ENCODE measurements around the gene KCNAB3. TPM values are rescaled to one million over a fixed set of nuclear protein-coding genes. Genes with fewer than 3 reads are reported as not detected.

The KCNAB3 gene
- total RNA-seq, 1 donor from 2014 or later, result 0.38 TPM

DNA sequence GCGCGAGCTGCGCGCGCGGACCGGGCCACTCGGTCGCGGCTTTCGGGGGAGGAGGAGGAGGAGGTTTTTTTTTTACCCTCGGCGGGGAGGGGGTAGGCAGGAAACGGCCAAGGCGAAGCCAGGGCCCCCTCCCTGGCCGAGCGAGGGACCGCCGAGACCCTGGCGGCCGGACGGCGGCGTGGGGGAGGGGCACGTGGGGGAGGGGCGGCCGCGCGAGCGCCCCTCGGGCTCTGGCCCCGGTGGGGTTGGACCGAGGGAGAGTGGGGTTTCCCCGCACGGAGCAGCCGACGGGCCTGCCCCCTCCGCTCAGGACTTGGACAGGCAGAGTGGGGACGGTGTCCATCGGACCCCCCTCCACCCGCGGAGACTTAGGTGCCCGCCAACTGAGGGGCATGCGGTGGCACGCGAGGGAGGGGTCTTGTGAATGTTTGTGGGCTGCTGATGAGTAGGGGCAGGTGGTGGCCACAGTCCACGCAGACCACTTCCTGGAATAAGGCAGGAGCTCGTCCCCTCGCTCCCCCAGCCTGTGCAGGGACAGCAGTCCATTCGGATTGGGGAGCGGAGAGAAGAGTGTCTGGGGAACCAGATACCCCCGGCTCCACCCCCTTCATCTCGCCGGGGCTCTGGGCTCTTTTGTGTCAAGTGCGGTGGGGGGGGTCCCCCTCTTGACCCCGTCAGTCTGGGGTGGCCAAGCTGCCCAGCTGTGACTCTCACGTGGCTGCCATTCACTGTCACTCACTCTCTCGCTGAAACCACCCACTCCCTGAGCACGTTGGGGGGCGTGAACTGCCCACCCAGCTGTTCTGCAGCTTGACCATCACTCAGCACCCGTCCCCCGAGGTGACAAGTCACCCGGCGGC, 44.1 kb downstream of the KCNAB3 start:
- ATAC-seq (ENCODE audit: poor library complexity) (no peak), DNase-seq (peak; percentile 61)
- intact Hi-C loops (cut with DNase I), result no loop called here

DNA sequence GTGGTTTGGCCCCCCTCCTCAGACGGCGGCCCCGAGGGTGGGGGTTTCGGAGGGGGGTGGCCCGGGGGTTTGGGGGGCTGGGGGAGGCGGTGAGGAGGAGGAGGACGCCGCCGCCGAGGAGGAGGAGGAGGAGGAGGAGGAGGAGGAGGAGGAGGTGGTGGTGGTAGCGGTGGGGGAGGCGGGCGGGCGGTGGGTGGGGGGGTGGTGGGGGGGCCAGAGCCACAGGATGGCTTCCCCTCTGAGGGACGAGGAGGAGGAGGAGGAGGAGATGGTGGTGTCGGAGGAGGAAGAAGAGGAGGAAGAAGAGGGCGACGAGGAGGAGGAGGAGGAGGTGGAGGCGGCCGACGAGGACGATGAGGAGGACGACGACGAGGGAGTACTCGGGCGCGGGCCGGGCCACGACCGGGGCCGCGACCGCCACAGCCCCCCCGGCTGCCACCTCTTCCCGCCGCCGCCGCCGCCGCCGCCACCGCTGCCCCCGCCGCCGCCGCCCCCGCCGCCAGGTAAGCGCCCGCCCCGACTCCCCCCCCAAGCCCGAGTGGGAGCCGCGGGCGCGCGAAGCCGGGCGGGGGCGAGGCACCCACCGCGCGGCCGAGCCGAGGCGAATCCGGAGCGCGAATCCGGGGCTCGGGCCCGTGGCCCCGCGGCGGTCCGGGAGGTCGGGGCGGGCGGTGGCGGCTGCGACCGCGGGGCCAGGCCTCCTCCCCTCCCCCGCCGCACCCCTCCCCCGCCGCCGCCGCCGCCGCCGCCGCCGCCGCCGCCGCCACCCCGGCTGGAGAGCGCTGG, 44.9 kb downstream of the KCNAB3 start:
- ATAC-seq (ENCODE audit: poor library complexity) (no peak), DNase-seq (no peak)
- intact Hi-C loops (cut with DNase I), result no loop called here

DNA sequence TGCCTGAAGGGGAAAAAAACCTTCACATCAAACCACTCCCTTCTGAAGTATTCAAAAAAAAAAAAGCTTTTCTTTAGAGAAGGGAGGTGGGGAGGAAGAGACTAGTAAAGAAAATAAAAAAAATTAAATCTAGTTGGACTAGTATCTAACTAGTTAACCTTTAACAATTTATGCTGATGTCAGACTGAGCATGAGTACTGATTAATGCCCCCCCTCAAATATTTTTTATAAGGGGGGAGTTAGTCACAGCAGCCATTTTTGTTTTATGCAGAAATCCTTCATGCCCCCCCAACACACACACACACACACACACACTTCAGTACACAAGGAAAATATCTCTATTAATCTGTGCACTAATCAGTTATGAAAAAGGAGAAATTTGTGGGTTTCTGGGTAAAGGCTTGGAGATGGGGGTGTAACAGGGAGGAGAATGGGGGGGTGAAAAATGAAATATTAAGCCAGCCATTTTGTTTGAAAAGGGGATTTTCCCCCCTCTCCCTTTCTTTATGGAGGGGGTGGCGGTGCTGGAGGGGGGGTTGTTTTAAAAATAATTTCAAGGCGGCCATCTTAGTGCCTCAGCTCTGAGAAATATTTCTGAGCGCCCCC, 45.8 kb downstream of the KCNAB3 start:
- intact Hi-C loops (cut with DNase I), result no loop called here
- no peak for DNase-seq
- ATAC-seq (ENCODE audit: poor library complexity), result no peak

DNA sequence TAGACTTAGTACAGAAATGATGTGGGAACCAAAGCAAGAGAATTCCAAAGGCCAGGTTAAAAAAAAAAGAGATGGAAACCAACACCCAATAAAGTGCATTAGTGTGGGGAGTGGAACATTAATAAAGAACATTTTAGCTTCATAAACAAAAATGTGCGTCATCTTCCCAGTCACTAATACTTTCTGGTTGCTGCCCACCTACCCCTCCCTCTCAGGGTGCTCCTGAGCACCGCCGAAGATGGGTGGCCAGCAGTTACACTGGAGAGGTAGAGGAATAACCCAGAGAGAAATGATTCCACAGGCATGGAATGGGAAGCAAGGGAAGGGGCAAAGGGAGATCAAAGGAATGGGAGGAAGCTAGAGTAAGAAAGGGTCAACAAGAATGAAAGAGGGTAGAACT, 47.0 kb downstream of the KCNAB3 start:
- ATAC-seq (ENCODE audit: poor library complexity), result no peak
- DNase-seq, result no peak
- intact Hi-C loops (cut with DNase I), result no loop called here

DNA sequence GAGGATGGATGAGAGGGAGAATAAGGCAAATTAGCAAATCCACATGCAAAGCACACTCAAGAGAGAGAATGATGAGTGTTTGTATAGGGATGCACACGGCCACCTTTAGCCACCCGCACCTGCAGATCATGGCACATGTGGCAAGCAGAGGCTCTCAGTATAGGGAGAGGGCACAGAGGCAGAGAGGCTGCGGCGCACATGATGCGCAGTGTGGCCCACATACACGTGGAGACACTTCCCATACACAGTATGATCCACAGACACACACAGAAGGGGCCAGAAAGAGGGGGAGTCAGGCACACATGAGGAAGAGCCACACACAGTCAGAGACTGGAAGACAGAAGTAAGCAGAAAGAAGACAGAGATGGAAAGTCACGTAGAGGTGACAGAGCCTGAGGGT, 47.6 kb downstream of the KCNAB3 start:
- intact Hi-C loops (cut with DNase I), result no loop called here
- ATAC-seq (ENCODE audit: poor library complexity) (no peak), DNase-seq (no peak)

DNA sequence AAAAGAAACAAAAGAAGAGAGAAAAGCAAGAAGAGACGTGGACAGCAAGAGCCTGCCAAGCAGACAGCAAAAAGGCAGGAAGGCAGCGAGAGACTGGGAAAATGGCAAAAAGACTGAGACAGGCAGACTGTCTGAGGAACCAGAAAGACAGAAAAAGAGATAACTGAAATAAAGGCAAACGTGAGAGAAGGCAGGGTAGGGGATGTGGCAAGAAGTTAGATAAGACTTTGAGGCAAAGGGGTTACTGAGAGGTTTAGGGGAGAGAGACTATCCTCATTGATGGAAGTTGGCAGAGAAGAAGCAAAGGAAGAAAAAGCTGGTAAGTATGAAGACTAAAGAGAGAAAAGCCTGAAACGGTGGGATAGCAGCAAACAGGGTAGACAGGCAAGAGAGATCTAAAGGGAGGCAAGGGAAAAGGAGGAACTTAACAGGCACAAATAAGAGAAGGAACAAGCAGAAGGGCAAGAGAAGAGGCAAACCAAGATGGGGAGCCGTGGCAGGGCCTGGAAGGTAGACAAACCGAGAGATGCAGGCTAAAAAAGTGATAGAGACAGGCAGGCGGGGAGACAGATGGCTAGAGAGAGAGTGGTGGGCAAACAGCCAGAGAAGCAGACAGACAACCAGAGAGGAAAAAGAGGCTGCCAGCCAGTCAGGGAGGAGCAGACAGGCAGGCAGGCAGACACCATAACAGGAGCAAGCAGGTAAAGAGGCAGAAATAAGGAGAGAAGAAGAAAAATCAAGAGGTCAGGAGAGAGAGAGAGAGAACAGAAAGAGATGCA, 48.2 kb downstream of the KCNAB3 start:
- DNase-seq, result no peak
- intact Hi-C loops (cut with DNase I), result no loop called here
- no peak for ATAC-seq (ENCODE audit: poor library complexity)

DNA sequence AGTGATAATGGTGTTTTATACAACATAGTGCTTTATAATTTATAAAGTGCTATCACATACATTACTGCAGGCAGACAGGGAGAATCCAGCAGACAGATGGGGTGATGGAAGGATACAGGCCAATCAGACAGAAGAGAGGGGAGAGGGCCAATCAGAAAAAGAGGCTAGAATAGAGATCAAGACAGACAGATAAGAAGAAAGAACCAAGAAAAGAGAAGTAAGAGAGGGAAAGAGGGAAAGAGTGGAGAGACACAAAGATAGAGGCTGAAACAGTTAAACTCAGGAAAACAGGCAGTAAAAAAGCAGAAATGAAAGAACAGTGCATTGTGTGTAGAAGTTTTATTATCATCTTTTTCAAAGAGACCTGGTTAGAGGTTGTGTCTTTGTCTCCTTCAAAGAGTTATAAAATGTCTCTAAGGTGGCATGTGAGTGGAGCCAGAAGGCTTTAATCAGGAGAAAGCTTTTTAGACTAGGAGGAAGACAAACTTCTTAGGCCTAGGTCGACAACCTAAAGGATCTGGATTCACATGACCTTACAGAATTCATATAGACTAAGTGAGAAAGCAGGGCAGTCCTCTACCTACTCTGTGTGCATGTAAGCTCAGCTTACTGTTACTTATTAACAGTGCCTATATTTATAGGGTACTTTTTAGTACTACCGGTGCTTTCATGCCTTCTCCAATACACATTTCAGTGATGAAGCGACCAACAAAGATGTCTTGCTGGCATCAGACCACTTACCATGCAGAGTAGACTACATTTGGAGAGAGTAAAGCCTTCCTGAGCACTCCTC, 49.4 kb downstream of the KCNAB3 start:
- intact Hi-C loops (cut with DNase I), result no loop called here
- DNase-seq (no peak), ATAC-seq (ENCODE audit: poor library complexity) (no peak)

DNA sequence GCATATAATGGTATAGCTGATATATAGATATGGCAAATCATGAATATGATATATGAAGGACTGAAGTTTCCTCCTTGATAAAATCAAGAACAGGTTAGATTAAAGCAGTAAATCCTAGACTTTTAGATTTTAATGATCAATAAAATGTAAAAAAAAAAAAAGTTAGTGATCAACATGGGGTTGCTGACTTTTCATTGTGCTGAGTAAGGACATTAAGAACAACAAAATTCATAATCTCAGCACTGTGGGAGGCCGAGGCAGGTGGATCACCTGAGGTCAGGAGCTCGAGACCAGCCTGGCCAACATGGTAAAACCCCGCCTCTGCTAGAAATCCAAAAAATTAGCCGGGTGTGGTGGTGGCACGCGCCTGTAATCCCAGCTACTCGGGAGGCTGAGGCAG, 51.4 kb downstream of the KCNAB3 start:
- DNase-seq (no peak), ATAC-seq (ENCODE audit: poor library complexity) (no peak)
- intact Hi-C loops (cut with DNase I), result no loop called here

DNA sequence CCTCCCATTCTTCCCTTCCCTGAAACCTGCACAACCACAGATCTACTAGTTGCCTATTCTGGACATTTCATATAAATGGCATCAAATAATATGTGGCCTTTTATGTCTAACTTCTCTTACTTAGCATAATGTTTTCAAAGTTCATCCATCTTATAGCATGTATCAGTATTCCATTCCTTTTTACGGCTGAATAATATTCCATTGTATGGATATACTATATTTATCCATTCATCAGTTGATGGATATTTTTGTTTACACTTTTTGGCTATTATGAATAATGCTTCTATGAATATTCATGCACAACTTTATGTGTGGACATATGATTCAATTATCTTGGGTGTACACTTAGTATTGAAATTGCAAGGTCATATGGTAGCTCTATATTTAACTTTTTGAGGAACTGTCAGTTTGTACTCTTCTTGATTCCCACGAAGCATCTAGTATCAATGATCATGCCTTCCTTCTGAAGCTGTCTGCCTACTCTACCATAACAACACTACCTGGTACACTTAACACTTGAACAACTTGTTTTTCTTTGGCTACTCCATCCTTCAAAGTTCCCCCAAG, 53.8 kb downstream of the KCNAB3 start:
- intact Hi-C loops (cut with DNase I), result no loop called here
- DNase-seq (no peak), ATAC-seq (ENCODE audit: poor library complexity) (no peak)

DNA sequence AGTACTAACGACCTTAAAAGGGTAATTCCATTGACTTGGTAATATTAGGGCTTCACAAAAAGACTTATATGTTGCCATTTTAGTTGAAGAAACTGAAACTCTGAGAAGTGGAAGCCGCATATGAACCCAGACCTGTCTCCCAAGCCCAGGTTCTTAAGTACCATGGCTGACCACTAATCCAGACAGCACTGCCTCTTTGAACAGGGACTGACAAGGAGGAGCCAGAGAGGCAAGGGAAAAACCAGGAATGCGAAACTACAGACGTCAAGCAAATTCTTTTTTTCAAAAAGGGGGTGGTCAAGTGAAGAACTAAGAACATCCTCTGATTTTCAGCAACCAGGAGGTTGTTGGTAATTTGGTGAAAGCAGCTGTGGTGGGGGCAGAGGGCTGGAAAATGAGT, 56.6 kb downstream of the KCNAB3 start:
- DNase-seq (no peak), ATAC-seq (ENCODE audit: poor library complexity) (no peak)
- intact Hi-C loops (cut with DNase I), result no loop called here

Other genes starting within 250 kb of the KCNAB3 start
- 11.5 TPM for gene TP53, start 242.4 kb downstream of the KCNAB3 start, total RNA-seq
- gene WRAP53, start 241.4 kb downstream of the KCNAB3 start, total RNA-seq, result 4.2 TPM
- gene EFNB3, start 224.7 kb downstream of the KCNAB3 start, total RNA-seq, result 0.13 TPM
- not detected for gene DNAH2, start 212.1 kb downstream of the KCNAB3 start, total RNA-seq
- gene KDM6B, start 95.6 kb downstream of the KCNAB3 start, total RNA-seq, result 27.9 TPM
- 32.4 TPM for gene TMEM88, start 74.8 kb downstream of the KCNAB3 start, total RNA-seq
- gene NAA38, start 72.3 kb downstream of the KCNAB3 start, total RNA-seq, result 101 TPM
- gene CYB5D1, start 71.9 kb downstream of the KCNAB3 start, total RNA-seq, result 24.2 TPM
- gene CHD3, start 41.1 kb downstream of the KCNAB3 start, total RNA-seq, result 13.7 TPM
- 0.78 TPM for gene RNF227, start 13.6 kb downstream of the KCNAB3 start, total RNA-seq
- gene TRAPPC1, start 2.1 kb upstream of the KCNAB3 start, total RNA-seq, result 110 TPM
- gene CNTROB, start 2.4 kb upstream of the KCNAB3 start, total RNA-seq, result 8.8 TPM
- not detected for gene GUCY2D, start 72.8 kb upstream of the KCNAB3 start, total RNA-seq
- not detected for gene ALOX15B, start 109.2 kb upstream of the KCNAB3 start, total RNA-seq
- not detected for gene ALOX12B, start 157.9 kb upstream of the KCNAB3 start, total RNA-seq
- gene ALOXE3, start 188.7 kb upstream of the KCNAB3 start, total RNA-seq, result not detected
- 0.13 TPM for gene HES7, start 194.2 kb upstream of the KCNAB3 start, total RNA-seq
- gene PER1, start 222.5 kb upstream of the KCNAB3 start, total RNA-seq, result 124 TPM
- 54.8 TPM for gene VAMP2, start 233.1 kb upstream of the KCNAB3 start, total RNA-seq
- gene TMEM107, start 246.5 kb upstream of the KCNAB3 start, total RNA-seq, result 7.1 TPM

Measured in Right ventricle myocardium superior (tissue), 1 donor.